ENCODE results near the gene FBXO28.

- TF ChIP-seq POLR2A (IDR thresholded peaks at IDR 0.05) (no peak), CTCF (IDR thresholded peaks at IDR 0.05) (no peak)
These were observed 18.0 kb upstream of the FBXO28 start for GRCh38 chr1:224095867-224096266.
